ENCODE data around the gene DGCR6L. TPM values are rescaled to one million over a fixed set of nuclear protein-coding genes. Genes with fewer than 3 reads are reported as not detected.
"Not testable (repeated sequence)": the region's sequence is repeated elsewhere in the genome, so short reads cannot be mapped to it uniquely, and the experiment has no call there.

The DGCR6L gene
- total RNA-seq, 1 experiment from 2014 or later, result 38.6 TPM

DNA sequence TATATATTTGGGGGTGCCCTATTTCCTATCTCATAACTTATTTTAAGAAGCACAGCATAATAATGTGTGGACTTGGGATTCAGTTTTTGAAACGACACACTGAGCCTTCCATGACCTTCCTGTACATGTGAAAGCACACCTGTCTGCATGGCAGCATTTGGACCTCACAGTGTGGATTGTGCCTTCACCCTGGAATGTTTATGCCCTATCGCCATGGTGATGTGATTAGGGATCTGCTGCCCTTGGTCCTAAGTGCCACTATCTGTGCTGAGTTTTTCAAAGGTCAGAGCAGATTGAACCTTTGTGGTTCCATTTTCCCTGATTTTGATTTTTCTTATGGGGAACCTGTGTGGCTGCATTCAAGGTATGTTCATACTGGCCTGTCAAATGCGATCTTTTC lies 17.9 kb upstream of the DGCR6L start:
- not testable (repeated sequence) for H3K9me3 Mint-ChIP-seq; H3K14ac ChIP-seq (ENCODE audit: insufficient read depth, low read length); H3K79me1 ChIP-seq (ENCODE audit: insufficient read depth, low read depth, low read length, poor library complexity, severe bottlenecking); H3K4me2 ChIP-seq (ENCODE audit: insufficient read depth, insufficient read length, low read length); H3K36me3 Mint-ChIP-seq (ENCODE audit: insufficient read depth in 1 of 3, low read depth in 3 of 3); H2AK5ac ChIP-seq (ENCODE audit: insufficient read length, low read length); H3K23ac ChIP-seq (ENCODE audit: insufficient read length, low read depth, low read length); H3K9me3 ChIP-seq (ENCODE audit: control insufficient read depth, low read depth, low read length); H2AFZ ChIP-seq (ENCODE audit: low read length); H3K4ac ChIP-seq (ENCODE audit: low read depth, low read length); H4K8ac ChIP-seq (replicated peaks; ENCODE audit: insufficient read length, low read depth, low read length); H3K56ac ChIP-seq (ENCODE audit: insufficient read length, low read depth, low read length); H3K18ac ChIP-seq (ENCODE audit: insufficient read length, low read depth, low read length); H3K4me1 ChIP-seq (ENCODE audit: insufficient read depth, low read length); H4K91ac ChIP-seq (ENCODE audit: insufficient read length, low read depth, low read length); H3K27me3 ChIP-seq (ENCODE audit: insufficient read depth, low read length); H3K27ac ChIP-seq (ENCODE audit: insufficient read length, low read depth, low read length); H3K79me2 ChIP-seq (ENCODE audit: insufficient read depth, low read length); H2BK15ac ChIP-seq (ENCODE audit: low read depth, low read length); H3K4me3 Mint-ChIP-seq; H3K9ac ChIP-seq (ENCODE audit: extremely low read depth, insufficient read length, low read length); H3K27me3 Mint-ChIP-seq (ENCODE audit: low read depth); H3T11ph ChIP-seq (ENCODE audit: low read length); H2BK12ac ChIP-seq (ENCODE audit: insufficient read length, low read depth, low read length); H3K4me1 Mint-ChIP-seq; H2BK120ac ChIP-seq (ENCODE audit: low read depth, low read length, poor library complexity, severe bottlenecking); H4K5ac ChIP-seq (ENCODE audit: insufficient read length, low read depth, low read length); H4K20me1 ChIP-seq (ENCODE audit: control insufficient read depth, insufficient read depth, insufficient read length); H2BK5ac ChIP-seq (ENCODE audit: insufficient read length, low read length); H3K23me2 ChIP-seq (ENCODE audit: insufficient read length, low read depth, low read length, poor library complexity, severe bottlenecking); H3K27ac Mint-ChIP-seq; H2BK20ac ChIP-seq (ENCODE audit: low read depth, low read length, poor library complexity, severe bottlenecking)
- no CpG with 5 or more reads among the region's 3 CpGs for WGBS (ENCODE audit: extremely low coverage, insufficient read length, low lambda C conversion rate)
- DNase-seq, result peak; percentile 20

GRCh38 chr22:20336561-20336960 lies 16.7 kb upstream of the DGCR6L start:
- not testable (repeated sequence) for H3K79me1 ChIP-seq (ENCODE audit: insufficient read depth, low read depth, low read length, poor library complexity, severe bottlenecking); H3K23me2 ChIP-seq (ENCODE audit: insufficient read length, low read depth, low read length, poor library complexity, severe bottlenecking); H2BK15ac ChIP-seq (ENCODE audit: low read depth, low read length); H3K27ac Mint-ChIP-seq; H3K4me1 ChIP-seq (ENCODE audit: insufficient read depth, low read length); H3K14ac ChIP-seq (ENCODE audit: insufficient read depth, low read length); H3K9me3 ChIP-seq (ENCODE audit: control insufficient read depth, low read depth, low read length); H4K91ac ChIP-seq (ENCODE audit: insufficient read length, low read depth, low read length); H3K4me2 ChIP-seq (ENCODE audit: insufficient read depth, insufficient read length, low read length); H3K27ac ChIP-seq (ENCODE audit: insufficient read length, low read depth, low read length); H3K36me3 Mint-ChIP-seq (ENCODE audit: insufficient read depth in 1 of 3, low read depth in 3 of 3); H4K8ac ChIP-seq (replicated peaks; ENCODE audit: insufficient read length, low read depth, low read length); H2AFZ ChIP-seq (ENCODE audit: low read length); H3K56ac ChIP-seq (ENCODE audit: insufficient read length, low read depth, low read length); H3K9ac ChIP-seq (ENCODE audit: extremely low read depth, insufficient read length, low read length); DNase-seq; H4K5ac ChIP-seq (ENCODE audit: insufficient read length, low read depth, low read length); H3K23ac ChIP-seq (ENCODE audit: insufficient read length, low read depth, low read length); H2BK120ac ChIP-seq (ENCODE audit: low read depth, low read length, poor library complexity, severe bottlenecking); H3T11ph ChIP-seq (ENCODE audit: low read length); H3K27me3 ChIP-seq (ENCODE audit: insufficient read depth, low read length); H3K4ac ChIP-seq (ENCODE audit: low read depth, low read length); H4K20me1 ChIP-seq (ENCODE audit: control insufficient read depth, insufficient read depth, insufficient read length); H3K18ac ChIP-seq (ENCODE audit: insufficient read length, low read depth, low read length); H3K27me3 Mint-ChIP-seq (ENCODE audit: low read depth); H2BK20ac ChIP-seq (ENCODE audit: low read depth, low read length, poor library complexity, severe bottlenecking); H2BK12ac ChIP-seq (ENCODE audit: insufficient read length, low read depth, low read length); H3K9me3 Mint-ChIP-seq; H3K4me1 Mint-ChIP-seq; H3K4me3 Mint-ChIP-seq; H2AK5ac ChIP-seq (ENCODE audit: insufficient read length, low read length); H3K79me2 ChIP-seq (ENCODE audit: insufficient read depth, low read length); H2BK5ac ChIP-seq (ENCODE audit: insufficient read length, low read length)
- WGBS (ENCODE audit: extremely low coverage, insufficient read length, low lambda C conversion rate), result no CpG with 5 or more reads among the region's 1 CpG

Measured in H9 (cell line).